Activated B cell treated with CpG ODN at 0.5 μM for 24 hours (primary cell): Measurements from ENCODE around the gene ATP2B1. TPM values are rescaled to one million over a fixed set of nuclear protein-coding genes. Genes with fewer than 3 reads are reported as not detected.
A peak's percentile ranks its signal among the peaks of the same experiment; 100 is the strongest.

Experiments
- ATAC-seq: fragments of 200-7000 bp; cut with Tn5 transposase; one replicate; pipeline ENCODE4 v1.10.0; 2021; ENCODE audit warnings: low read depth, mild to moderate bottlenecking, moderate library complexity
- CTCF ChIA-PET: fragments of 350-600 bp; sonication (Branson Sonifier 250); formaldehyde crosslinking; loops from one replicate; lab custom pipeline; 2021; ENCODE audit warnings: antibody characterized with exemption; lab: Charles Lee
- POLR2A ChIA-PET: fragments of 350-600 bp; sonication (Branson Sonifier 250); formaldehyde crosslinking; loops from one replicate; lab custom pipeline; 2021; ENCODE audit warnings: antibody characterized with exemption; lab: Charles Lee
- DNase-seq: peaks from one replicate; pipeline ENCODE4 v3.0.0; 2022
- H3K27ac Mint-ChIP-seq: one replicate; pipeline ENCODE4 v1.8.0; 2020; ENCODE audit warnings: mixed read lengths
- H3K27me3 Mint-ChIP-seq: one replicate; pipeline ENCODE4 v1.8.0; 2021; ENCODE audit warnings: mixed read lengths
- H3K36me3 Mint-ChIP-seq: one replicate; pipeline ENCODE4 v1.8.0; 2021; ENCODE audit warnings: low read depth, mixed read lengths
- H3K4me1 Mint-ChIP-seq: one replicate; pipeline ENCODE4 v1.8.0; 2021; ENCODE audit warnings: mixed read lengths
- H3K4me3 Mint-ChIP-seq: one replicate; pipeline ENCODE4 v1.8.0; 2020; ENCODE audit warnings: mild to moderate bottlenecking, mixed read lengths
- H3K9me3 Mint-ChIP-seq: one replicate; pipeline ENCODE4 v1.8.0; 2020; ENCODE audit warnings: mixed read lengths
- intact Hi-C: fragments of 100-400 bp; cut with micrococcal nuclease; formaldehyde crosslinking; loops from one replicate; pipeline ENCODE4 v1.15.1; 2024
- total RNA-seq: library from RNA; stranded (reverse); gene quantifications from 2 replicates; pipeline ENCODE4 v1.2.3, GENCODE V29; 2022
- TF ChIP-seq, protein P1 (sequence below): fragments of 200-600 bp; IDR thresholded peaks from one replicate; pipeline ENCODE4 v1.8.0; 2022; ENCODE audit warnings: antibody characterized with exemption, mild to moderate bottlenecking

ATP2B1 gene
- total RNA-seq, 1 donor from 2014 or later, result 136 TPM

DNA sequence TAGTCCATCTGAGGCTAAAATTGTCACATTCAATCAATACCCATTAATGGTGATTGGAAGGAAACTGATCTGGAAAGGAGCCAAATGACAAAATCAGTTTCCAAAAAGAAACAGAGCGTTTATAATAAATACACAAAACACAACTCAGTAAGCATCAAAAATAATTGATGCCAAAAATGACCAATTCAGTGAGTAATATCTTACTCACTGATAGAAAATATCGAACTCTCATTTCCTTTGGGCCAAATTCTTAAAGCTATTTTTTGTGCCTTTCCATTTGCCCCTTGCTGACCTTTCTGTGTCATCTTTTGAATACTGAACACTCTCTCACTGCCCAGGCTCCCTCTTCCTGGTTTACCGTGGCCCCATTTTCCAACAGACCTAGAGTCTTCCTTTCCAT, 22.5 kb upstream of the ATP2B1 start:
- POLR2A ChIA-PET, result no interaction called here
- H3K4me3 Mint-ChIP-seq, result no peak overlapping the region
- H3K36me3 Mint-ChIP-seq, result no peaks in the 10 kb centered on the region
- ATAC-seq (no peak), DNase-seq (no peak)
- intact Hi-C loops, result no loop called here
- H3K27me3 Mint-ChIP-seq, result no peaks in the 10 kb centered on the region
- peaks cover 5% of the 10 kb centered on the region for H3K9me3 Mint-ChIP-seq
- H3K4me1 Mint-ChIP-seq, result peaks cover 15% of the 10 kb centered on the region
- CTCF ChIA-PET, result no interaction called here
- H3K27ac Mint-ChIP-seq, result peak overlapping the region; percentile 54
- TF ChIP-seq, protein P1, sequence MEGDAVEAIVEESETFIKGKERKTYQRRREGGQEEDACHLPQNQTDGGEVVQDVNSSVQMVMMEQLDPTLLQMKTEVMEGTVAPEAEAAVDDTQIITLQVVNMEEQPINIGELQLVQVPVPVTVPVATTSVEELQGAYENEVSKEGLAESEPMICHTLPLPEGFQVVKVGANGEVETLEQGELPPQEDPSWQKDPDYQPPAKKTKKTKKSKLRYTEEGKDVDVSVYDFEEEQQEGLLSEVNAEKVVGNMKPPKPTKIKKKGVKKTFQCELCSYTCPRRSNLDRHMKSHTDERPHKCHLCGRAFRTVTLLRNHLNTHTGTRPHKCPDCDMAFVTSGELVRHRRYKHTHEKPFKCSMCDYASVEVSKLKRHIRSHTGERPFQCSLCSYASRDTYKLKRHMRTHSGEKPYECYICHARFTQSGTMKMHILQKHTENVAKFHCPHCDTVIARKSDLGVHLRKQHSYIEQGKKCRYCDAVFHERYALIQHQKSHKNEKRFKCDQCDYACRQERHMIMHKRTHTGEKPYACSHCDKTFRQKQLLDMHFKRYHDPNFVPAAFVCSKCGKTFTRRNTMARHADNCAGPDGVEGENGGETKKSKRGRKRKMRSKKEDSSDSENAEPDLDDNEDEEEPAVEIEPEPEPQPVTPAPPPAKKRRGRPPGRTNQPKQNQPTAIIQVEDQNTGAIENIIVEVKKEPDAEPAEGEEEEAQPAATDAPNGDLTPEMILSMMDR, result no peak

DNA sequence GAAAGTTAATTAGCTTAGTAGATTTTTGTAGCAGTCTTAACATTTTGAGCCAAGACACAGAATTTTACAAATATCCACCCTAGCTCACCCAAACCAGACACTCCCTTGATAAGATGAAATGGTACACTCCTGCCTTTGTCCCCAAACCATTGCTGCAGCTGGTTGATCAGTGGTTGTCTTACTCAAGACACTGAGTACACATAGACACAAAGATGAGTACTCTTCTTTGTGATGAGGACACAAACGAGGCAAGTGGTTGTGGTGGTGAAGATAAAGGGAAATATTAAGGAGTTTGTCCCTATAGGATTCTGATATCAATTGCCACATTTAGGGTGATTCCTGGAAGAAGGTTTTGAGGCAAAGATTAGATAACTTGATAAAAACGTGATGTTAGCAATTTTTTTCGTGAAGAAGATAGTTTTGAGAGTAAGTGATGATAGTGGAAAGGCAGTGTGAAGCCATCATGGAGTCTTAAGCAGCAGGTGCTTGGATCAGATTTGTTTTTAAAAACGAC, 21.4 kb upstream of the ATP2B1 start:
- Mint-ChIP-seq H3K27me3 (no peaks in the 10 kb centered on the region), H3K4me1 (peaks cover 15% of the 10 kb centered on the region), H3K36me3 (no peaks in the 10 kb centered on the region), H3K4me3 (no peak overlapping the region), H3K27ac (no peak overlapping the region), H3K9me3 (peaks cover 5% of the 10 kb centered on the region)
- CTCF ChIA-PET, result no interaction called here
- DNase-seq (no peak), ATAC-seq (no peak)
- TF ChIP-seq, protein P1, result no peak
- POLR2A ChIA-PET, result no interaction called here
- intact Hi-C loops, result no loop called here

DNA sequence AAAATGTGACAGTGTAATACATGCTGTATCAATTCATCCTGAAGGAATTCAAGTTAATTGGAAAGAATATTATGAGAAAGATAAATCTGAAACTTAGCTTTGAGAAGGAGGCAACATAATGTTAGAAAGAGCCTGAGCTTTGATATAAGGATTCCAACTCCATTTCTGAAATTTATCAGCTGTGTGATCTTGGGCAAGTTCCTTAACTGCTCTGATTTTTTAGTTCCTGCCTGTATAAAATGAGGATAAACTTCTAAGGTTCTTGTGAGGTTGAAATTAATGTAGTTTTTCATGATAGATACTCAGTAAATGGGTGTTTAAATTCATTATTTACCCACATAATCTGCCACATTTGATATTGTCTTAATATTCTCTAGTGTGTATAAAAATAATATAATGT, 14.6 kb upstream of the ATP2B1 start:
- Mint-ChIP-seq H3K9me3 (peaks cover 3% of the 10 kb centered on the region), H3K4me3 (no peak overlapping the region), H3K27ac (no peak overlapping the region), H3K4me1 (peaks cover 35% of the 10 kb centered on the region), H3K36me3 (peaks cover 2% of the 10 kb centered on the region), H3K27me3 (no peaks in the 10 kb centered on the region)
- no peak for ATAC-seq
- ChIA-PET CTCF (no interaction called here), POLR2A (no interaction called here)
- intact Hi-C loops, result no loop called here
- DNase-seq, result no peak
- TF ChIP-seq, protein P1, result no peak

DNA sequence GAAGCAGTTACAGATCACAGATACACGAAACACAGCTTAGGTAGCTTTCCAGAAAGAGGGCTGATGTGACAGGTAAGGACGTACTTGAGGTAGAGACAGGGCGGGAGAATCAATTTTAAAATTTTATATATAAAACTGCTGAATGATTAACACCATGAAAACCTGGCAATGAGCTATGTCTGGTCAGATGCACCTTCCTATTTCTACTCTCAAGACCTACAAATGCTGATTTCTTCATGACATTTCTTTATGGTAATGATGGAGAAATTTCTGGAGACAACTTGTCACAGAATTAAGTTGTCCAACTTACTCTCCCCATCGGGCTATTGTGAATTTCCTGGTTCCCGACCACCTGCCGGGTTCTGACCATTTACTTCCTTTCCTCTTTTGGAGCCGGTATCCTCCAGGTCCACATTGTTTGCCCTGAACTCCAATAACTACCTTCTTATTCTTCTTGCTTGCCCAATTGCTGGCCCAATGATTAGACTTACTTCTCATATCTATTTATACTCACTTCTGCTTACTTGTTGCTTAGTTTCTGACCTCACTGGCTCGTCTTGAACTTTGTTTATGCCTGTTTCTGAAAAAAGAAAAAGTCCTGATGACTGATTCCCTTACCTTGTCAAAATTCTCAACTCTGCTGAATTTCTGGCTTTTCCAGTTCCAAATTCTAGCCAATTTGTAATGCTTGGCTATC, 12.8 kb upstream of the ATP2B1 start:
- intact Hi-C loops, result loop anchor here (1.0 to 2.0 kb wide), 4 partner anchors 12 to 229 kb away; no protein-coding TSS in a partner anchor
- Mint-ChIP-seq H3K36me3 (peaks cover 5% of the 10 kb centered on the region), H3K27me3 (no peaks in the 10 kb centered on the region), H3K4me3 (peak overlapping the region; percentile 72), H3K9me3 (peaks cover 2% of the 10 kb centered on the region), H3K4me1 (peaks cover 39% of the 10 kb centered on the region), H3K27ac (peak overlapping the region; percentile 95)
- DNase-seq (no peak), ATAC-seq (peak; percentile 86)
- ChIA-PET POLR2A (interaction anchor here (0.6 to 2.8 kb wide), 4 partner anchors 12 to 163 kb away, joined by 3 to 39 read pairs (median 4); partner anchors contain the start of gene ATP2B1), CTCF (no interaction called here)
- TF ChIP-seq, protein P1, result no peak

DNA sequence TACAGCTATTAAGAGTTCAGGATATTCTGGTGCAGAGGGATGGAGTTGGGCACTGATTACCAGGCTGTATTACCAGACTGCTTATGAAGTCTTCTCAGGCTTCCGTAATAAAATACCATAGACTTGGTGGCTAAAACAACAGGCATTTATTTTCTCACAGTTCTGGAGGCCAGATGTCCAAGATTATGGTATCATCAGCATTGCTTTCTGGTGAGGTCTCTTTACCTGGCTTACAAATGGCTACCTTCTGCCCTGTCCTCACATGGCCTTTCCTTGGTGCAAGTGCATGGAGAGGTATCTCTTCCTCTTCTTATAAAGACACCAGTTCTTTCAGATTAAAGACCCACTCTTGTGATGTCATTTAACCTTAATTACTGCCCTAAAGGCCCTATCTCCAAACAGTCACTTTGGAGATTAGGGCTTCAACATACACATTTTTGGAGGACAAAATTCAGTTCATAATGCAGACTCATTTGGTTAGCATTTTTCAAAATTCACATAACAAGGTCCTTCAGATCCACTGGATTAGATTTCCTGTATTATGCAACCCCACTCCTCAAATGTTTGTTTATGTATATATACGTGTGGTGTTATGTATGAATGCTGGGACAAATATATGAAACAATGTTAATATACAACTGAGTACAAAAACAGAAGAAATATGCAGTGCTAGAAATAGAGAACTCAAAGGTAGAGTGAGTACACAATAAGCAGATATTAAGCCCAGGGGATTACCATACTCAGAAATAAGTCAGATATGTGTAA, 9.3 kb upstream of the ATP2B1 start:
- DNase-seq (no peak), ATAC-seq (no peak)
- Mint-ChIP-seq H3K4me3 (no peak overlapping the region), H3K27ac (no peak overlapping the region), H3K27me3 (no peaks in the 10 kb centered on the region), H3K36me3 (peaks cover 20% of the 10 kb centered on the region), H3K9me3 (peaks cover 21% of the 10 kb centered on the region), H3K4me1 (peaks cover 39% of the 10 kb centered on the region)
- intact Hi-C loops, result no loop called here
- ChIA-PET CTCF (no interaction called here), POLR2A (interaction anchor here (1.3 kb wide), 1 partner anchor 9 kb away, joined by 11 read pairs; the partner anchor contains the start of gene ATP2B1)
- TF ChIP-seq, protein P1, result no peak
